RWPE2 (cell line): Measurements from ENCODE around the gene SLC51A.

Experiments
- ATAC-seq: fragments of 200-7000 bp; cut with Tn5 transposase; 3 replicates; pipeline ENCODE4 v1.9.1; 2021; ENCODE audit warnings: low read depth
- DNase-seq: peaks from one replicate; pipeline ENCODE4 v3.0.0-alpha.2; 2020; ENCODE audit warnings: low spot score
- H3K27ac ChIP-seq: fragments of 450-650 bp; 2 replicates; pipeline ENCODE4 v1.5.1; 2017; ENCODE audit warnings: mild to moderate bottlenecking; ENCODE audit not compliant: poor library complexity, severe bottlenecking
- H3K27me3 ChIP-seq: fragments of 250-450 bp; sonication (Bioruptor Pico); 2 replicates; pipeline ENCODE4 v1.5.1; 2021; ENCODE audit warnings: mild to moderate bottlenecking, moderate library complexity; ENCODE audit not compliant: insufficient read depth, poor library complexity, severe bottlenecking
- H3K36me3 ChIP-seq: fragments of 250-450 bp; sonication (Bioruptor Pico); 2 replicates; pipeline ENCODE4 v1.5.1; 2020; ENCODE audit warnings: low read depth, mild to moderate bottlenecking, moderate library complexity
- H3K4me1 ChIP-seq: fragments of 250-450 bp; sonication (Bioruptor Pico); 2 replicates; pipeline ENCODE4 v1.5.1; 2021; ENCODE audit warnings: mild to moderate bottlenecking, moderate library complexity; ENCODE audit not compliant: insufficient read depth, poor library complexity, severe bottlenecking
- H3K4me3 ChIP-seq: fragments of 250-450 bp; sonication (Bioruptor Pico); 2 replicates; pipeline ENCODE4 v1.5.1; 2021; ENCODE audit warnings: mild to moderate bottlenecking, moderate library complexity; ENCODE audit not compliant: severe bottlenecking
- H3K9me3 ChIP-seq: fragments of 250-450 bp; sonication (Bioruptor Pico); 2 replicates; pipeline ENCODE4 v1.5.1; 2021; ENCODE audit warnings: mild to moderate bottlenecking, moderate library complexity; ENCODE audit not compliant: severe bottlenecking
- TF ChIP-seq, protein P1 (sequence below): fragments of 450-650 bp; IDR thresholded peaks from one replicate; pipeline ENCODE4 v1.5.1; 2017; ENCODE audit warnings: mild to moderate bottlenecking, moderate library complexity; ENCODE audit not compliant: poor library complexity, severe bottlenecking

Gene SLC51A

GRCh38 chr3:196184881-196185280 is 31.5 kb upstream of the SLC51A start:
- Histone ChIP-seq H3K36me3 (no peaks in the 10 kb centered on the region), H3K4me3 (no peak overlapping the region), H3K4me1 (no peaks in the 10 kb centered on the region), H3K27ac (no peak overlapping the region), H3K27me3 (no peaks in the 10 kb centered on the region), H3K9me3 (no peaks in the 10 kb centered on the region)
- TF ChIP-seq, protein P1, sequence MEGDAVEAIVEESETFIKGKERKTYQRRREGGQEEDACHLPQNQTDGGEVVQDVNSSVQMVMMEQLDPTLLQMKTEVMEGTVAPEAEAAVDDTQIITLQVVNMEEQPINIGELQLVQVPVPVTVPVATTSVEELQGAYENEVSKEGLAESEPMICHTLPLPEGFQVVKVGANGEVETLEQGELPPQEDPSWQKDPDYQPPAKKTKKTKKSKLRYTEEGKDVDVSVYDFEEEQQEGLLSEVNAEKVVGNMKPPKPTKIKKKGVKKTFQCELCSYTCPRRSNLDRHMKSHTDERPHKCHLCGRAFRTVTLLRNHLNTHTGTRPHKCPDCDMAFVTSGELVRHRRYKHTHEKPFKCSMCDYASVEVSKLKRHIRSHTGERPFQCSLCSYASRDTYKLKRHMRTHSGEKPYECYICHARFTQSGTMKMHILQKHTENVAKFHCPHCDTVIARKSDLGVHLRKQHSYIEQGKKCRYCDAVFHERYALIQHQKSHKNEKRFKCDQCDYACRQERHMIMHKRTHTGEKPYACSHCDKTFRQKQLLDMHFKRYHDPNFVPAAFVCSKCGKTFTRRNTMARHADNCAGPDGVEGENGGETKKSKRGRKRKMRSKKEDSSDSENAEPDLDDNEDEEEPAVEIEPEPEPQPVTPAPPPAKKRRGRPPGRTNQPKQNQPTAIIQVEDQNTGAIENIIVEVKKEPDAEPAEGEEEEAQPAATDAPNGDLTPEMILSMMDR = no peak
- DNase-seq (no peak), ATAC-seq (no peak)

DNA sequence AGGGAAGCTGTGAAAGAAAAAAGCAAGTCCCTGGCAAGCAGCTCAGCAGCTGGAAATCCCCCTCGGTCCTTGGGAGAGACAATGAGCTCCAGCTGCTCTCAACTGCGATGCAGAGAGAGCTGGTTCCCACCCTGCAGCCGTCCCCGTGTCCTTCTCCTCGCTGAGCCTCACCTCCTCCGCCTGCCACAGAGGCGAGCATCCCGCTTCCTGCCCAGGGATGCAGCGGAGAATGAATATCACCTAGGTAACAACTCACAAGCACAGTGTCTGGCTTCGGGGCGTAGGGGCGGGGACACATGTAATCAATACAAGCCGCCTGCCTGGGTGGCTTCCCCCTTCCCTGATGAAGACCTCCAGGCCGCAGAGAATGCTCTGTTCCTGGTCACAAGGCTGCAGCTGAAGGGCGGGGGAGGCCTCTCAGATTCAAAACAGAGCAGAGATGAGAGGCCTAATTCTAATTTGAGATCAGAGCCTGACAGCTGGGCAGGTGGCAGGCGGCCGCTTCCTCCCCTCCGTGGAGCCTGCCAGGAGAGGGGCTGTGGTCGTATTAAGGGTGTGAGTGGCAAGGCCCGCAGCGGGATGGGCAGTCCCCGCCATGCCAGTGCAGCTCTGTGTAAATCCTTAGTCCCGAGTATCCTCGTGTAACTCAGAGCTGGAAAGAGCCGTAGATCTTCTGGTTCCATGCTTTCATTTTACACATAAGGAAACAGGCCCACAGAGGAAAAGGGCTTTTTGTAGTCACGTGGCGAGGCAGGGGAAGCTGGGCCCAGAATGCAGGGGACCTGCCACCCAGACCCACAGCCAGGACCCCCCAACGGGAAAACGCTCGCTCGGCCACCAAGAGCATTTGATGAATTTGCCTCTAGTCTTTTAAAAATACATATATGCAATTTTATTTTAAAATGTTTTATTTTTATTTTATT is 29.4 kb upstream of the SLC51A start:
- no peak for DNase-seq
- Histone ChIP-seq H3K9me3 (no peaks in the 10 kb centered on the region), H3K4me1 (no peaks in the 10 kb centered on the region), H3K27ac (no peak overlapping the region), H3K36me3 (no peaks in the 10 kb centered on the region), H3K27me3 (no peaks in the 10 kb centered on the region), H3K4me3 (no peak overlapping the region)
- TF ChIP-seq, protein P1 = no peak
- ATAC-seq = no peak

DNA sequence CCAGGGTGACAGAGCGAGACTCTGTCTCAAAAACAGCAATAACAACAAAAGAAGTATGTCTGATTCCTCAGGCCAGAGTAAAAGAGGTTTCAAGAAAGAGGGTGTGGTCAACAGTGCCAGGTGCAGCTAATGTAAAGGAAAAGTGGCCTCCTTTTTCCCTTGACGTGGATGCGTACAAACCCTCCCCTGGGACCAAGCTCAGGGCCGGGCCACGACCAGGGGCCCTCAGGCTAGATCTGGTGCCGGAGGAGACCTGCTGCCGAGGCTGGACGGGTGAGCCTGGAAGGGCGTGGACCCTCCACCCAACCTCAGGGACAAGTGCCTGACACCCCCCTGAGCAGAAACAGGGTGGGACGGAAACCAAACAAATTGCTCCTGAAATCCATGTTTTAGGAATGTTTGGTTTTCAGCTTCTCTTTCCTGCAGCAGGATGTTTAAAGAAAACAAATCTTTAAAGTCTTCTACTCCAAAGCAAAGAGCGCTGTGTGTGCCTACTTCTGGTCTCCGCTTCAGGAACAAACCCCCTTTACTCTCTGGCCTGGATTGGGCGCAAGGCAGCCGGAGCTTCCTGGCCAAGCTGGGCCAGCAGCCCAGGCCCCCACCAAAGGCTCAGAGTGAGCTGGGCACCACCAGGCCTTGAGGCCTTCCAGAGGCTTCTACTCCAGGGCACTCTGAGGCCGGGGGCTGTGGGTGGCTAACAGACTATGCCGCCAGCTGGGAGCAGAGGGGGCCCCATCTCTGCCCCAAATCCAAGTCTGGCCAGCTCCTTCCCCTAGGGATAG is 26.6 kb upstream of the SLC51A start:
- no peak for ATAC-seq
- DNase-seq = no peak
- Histone ChIP-seq H3K9me3 (no peaks in the 10 kb centered on the region), H3K4me1 (no peaks in the 10 kb centered on the region), H3K27ac (no peak overlapping the region), H3K27me3 (no peaks in the 10 kb centered on the region), H3K36me3 (no peaks in the 10 kb centered on the region), H3K4me3 (no peak overlapping the region)
- TF ChIP-seq, protein P1 = no peak

- H3K27ac ChIP-seq = no peak overlapping the region
- no peaks in the 10 kb centered on the region for H3K4me1 ChIP-seq
- no peak for ATAC-seq
- no peaks in the 10 kb centered on the region for H3K27me3 ChIP-seq
- H3K9me3 ChIP-seq = no peaks in the 10 kb centered on the region
- H3K36me3 ChIP-seq = no peaks in the 10 kb centered on the region
- DNase-seq = no peak
- TF ChIP-seq, protein P1 = no peak
- H3K4me3 ChIP-seq = no peak overlapping the region
Observed at GRCh38 chr3:196192036-196192523, 24.3 kb upstream of the SLC51A start.
